Fibroblast of the aortic adventitia (primary cell): ENCODE measurements around the gene JMJD1C. TPM values are rescaled to one million over a fixed set of nuclear protein-coding genes. Genes with fewer than 3 reads are reported as not detected.
"Not testable (repeated sequence)": the region's sequence is repeated elsewhere in the genome, so short reads cannot be mapped to it uniquely, and the experiment has no call there.

Source experiments
- DNase-seq: peaks from one replicate; pipeline ENCODE4 v3.0.0-alpha.2; 2010; ENCODE audit warnings: low read depth
- H3K4me3 ChIP-seq: 2 replicates; pipeline ENCODE4 v1.5.1; 2011; ENCODE audit warnings: low read depth, mild to moderate bottlenecking, control low read depth, low read length, moderate library complexity
- total RNA-seq: library from RNA; depleted of rRNA; stranded (reverse); fragments of >200 nt; gene quantifications from 2 replicates; pipeline ENCODE4 v1.2.3, GENCODE V29; 2012; ENCODE audit warnings: low replicate concordance
- TF ChIP-seq, protein P1 (sequence below): IDR thresholded peaks from 2 replicates; pipeline ENCODE4 v1.5.1; 2011; ENCODE audit warnings: mild to moderate bottlenecking, low read length, control low read depth, inconsistent platforms; ENCODE audit not compliant: insufficient read depth

Gene JMJD1C
- total RNA-seq, 1 donor, result 120 TPM

DNA sequence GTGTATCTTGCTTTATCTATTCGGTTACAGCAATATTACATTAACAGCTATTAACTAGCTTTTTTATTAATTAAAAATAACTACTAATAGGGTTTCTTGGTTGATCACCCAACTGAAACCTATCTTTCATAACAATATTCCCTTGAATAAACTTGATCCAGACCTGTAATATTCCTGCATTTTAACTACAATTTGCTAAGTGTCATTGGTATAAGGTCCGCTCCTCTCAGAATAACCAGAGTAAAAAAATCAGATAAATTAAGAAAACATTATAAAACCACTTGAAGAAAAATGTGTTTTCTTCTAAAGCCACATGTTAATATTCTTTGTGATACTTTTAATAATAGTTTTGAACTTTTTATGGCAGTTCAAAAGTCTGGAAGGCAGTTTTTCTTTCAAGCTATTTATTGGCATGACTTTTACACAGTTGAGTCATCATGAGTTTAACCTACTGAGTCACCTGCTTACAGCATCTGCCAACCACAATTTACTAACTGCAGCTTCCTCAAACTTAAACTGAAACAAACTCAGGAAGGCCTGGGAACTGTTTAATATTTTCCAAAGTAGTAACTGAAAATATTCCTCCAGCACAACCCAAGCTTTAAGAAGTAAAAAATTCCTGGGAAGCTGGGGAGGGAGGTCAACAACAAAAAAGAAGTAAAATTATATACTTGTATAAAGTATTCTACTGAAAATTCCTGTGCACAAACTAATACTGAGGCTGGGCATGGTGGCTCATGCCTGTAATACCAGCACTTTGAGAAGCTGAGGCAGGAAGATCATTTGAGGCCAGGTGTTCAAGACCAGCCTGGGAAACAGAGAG, 229.5 kb downstream of the JMJD1C start:
- DNase-seq, result peak; percentile 89
- no peak overlapping the region for H3K4me3 ChIP-seq
- TF ChIP-seq, protein P1, sequence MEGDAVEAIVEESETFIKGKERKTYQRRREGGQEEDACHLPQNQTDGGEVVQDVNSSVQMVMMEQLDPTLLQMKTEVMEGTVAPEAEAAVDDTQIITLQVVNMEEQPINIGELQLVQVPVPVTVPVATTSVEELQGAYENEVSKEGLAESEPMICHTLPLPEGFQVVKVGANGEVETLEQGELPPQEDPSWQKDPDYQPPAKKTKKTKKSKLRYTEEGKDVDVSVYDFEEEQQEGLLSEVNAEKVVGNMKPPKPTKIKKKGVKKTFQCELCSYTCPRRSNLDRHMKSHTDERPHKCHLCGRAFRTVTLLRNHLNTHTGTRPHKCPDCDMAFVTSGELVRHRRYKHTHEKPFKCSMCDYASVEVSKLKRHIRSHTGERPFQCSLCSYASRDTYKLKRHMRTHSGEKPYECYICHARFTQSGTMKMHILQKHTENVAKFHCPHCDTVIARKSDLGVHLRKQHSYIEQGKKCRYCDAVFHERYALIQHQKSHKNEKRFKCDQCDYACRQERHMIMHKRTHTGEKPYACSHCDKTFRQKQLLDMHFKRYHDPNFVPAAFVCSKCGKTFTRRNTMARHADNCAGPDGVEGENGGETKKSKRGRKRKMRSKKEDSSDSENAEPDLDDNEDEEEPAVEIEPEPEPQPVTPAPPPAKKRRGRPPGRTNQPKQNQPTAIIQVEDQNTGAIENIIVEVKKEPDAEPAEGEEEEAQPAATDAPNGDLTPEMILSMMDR, result no peak

DNA sequence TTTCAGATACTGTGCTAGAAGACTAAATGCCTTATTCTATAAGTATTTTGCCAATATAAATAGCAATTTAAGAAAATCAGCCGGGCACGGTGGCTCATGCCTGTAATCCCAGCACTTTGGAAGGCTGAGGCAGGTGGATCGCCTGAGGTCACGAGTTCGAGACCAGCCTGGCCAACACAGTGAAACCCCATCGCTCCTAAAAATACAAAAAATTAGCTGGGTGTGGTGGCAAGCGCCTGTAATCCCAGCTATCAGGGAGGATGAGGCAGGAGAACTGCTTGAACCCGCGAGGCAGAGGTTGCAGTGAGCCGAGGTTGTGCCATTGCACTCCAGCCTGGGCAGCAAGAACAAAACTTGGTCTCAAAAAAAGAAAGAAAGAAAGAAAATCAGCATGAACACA, 230.6 kb downstream of the JMJD1C start:
- DNase-seq, result not testable (repeated sequence)

DNA sequence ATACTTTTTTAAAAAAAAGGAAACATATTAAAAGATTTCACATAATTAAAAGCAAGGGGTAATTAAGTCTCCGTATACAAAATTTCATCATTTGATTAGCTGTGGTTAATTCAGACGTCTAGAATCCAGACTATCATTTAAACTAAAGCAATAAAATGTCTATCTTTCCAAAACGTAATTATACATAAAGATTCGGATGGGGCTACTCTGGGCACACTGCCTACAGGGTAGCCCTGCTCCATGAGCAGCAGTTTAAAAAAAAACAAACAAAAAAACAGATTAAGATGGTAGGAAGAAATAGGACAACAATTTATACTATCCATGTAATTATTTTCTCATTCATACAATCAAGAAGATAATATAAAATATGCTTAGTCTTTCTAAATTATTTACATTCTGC, 236.6 kb downstream of the JMJD1C start:
- no peak for DNase-seq
- TF ChIP-seq, protein P1, result no peak
- H3K4me3 ChIP-seq, result no peak overlapping the region

More for the DNA sequence above, 230.6 kb downstream of the JMJD1C start:
- H3K4me3 ChIP-seq, result not testable (repeated sequence)

DNA sequence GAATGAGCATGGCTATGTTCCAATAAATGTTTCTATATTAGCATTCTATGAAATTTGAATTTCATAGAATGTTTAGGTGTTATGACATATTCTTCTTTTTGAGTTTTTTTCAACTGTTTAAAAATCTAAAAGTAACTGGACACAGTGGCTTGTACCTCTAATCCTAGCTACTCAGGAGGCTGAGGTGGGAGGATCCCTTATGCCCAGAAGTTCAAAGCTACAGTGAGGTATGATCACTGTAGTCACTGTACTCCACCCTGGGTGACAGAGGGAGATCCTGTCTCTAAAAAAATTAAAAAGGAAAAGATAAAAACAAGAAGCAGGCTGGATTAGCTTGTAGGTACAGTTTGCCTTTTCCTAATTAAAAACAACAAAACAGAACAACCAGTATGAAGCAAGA, 237.5 kb downstream of the JMJD1C start:
- no peak overlapping the region for H3K4me3 ChIP-seq
- no peak for DNase-seq
- TF ChIP-seq, protein P1, result no peak

DNA sequence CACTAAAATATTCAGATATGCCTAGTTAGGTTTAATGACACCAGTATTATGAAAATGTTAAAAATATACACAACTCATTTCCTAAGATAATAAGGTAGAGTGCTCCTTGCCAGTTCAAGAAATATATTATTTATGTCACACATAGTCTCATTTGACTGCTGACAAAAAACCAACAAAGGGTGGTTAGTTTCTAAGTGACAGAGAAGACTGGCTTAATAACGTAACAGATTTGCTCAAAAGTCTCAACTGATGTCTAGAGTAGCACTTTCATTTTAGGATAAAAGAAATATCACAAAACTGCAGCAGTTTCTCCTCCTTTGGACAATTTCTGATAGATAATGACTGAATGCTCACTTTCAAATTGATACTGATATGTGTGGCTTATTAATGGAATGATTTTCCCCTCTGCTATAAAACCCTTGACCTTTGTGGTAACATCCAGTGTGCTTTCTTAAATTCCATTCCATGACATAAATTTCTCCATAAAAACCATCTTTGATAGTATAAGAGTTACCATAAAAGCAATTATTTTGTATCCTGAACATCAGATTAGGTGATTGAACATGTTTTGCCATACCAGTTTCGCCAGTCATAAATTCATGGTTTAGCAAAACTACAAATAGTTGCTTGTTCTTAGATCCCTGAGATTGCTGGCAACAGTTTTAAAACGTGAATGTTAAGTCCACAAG, 238.4 kb downstream of the JMJD1C start:
- DNase-seq, result no peak
- H3K4me3 ChIP-seq, result no peak overlapping the region
- TF ChIP-seq, protein P1, result no peak

DNA sequence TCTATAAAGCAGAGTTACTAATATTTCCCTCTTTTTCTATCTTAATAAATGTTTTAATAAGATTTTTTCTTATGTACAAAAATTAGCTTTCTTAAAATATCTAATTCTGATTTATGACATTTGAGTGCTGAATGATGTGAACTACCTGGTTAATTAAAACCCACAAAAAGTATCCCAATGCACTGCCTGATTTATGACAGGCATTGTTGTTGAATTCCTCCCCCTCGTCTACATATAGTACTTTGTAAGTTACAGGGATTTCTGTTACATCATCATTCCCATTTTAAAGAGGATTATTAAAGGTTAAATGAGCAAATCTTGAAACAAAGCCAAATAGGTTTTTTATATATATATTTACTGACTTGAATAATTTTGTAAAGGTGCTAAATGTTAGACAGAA, 241.5 kb downstream of the JMJD1C start:
- TF ChIP-seq, protein P1, result no peak
- no peak for DNase-seq
- H3K4me3 ChIP-seq, result no peak overlapping the region

DNA sequence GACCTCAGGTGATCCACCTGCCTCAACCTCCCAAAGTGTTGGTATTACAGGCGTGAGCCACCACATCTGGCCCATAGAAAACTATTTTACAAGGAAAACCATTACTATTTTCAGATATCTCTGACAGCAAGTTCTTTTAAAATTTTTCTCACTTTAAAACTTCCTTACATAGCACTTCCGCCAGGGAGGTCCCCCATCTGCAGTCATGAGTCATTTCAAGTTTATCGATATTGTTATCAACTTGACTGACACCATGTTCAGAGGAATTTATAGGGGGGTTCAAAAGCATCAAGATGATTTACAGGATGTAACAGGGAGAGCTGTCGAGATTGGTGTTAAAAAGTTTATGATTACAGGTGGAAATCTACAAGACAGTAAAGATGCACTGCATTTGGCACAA, 243.8 kb downstream of the JMJD1C start:
- no peak for DNase-seq
- TF ChIP-seq, protein P1, result no peak
- no peak overlapping the region for H3K4me3 ChIP-seq
